ENCODE results near the gene MEOX2. TPM values are rescaled to one million over a fixed set of nuclear protein-coding genes. Genes with fewer than 3 reads are reported as not detected.

MEOX2 gene
- total RNA-seq, 4 donors from 2014 or later, result 0.64 to 1.6 TPM; not detected in 2

- Histone ChIP-seq H3K4me1 (no peaks in the 10 kb centered on the region), H3K27me3 (peaks cover 22% of the 10 kb centered on the region), H3K27ac (no peak overlapping the region), H3K4me3 (no peak overlapping the region), H3K9me3 (no peaks in the 10 kb centered on the region), H3K36me3 (no peaks in the 10 kb centered on the region)
- in situ Hi-C loops (cut with MboI; ENCODE audit: low pct_ligation_motif_present in 1 of 4, low pct_unique_long_range_greater_than_20kb in 1 of 4, low sequenced_read_pairs in 3 of 4), result no loop called here
- 92 to 100% methylated on average over 1 to 3 of the region's 3 CpGs for WGBS, 2 donors (ENCODE audit: low coverage in 1 of 2)
- DNase-seq, result no peak
- no peak for TF ChIP-seq EP300 (IDR thresholded peaks at IDR 0.05; ENCODE audit: low read depth)
- TF ChIP-seq, protein P1, sequence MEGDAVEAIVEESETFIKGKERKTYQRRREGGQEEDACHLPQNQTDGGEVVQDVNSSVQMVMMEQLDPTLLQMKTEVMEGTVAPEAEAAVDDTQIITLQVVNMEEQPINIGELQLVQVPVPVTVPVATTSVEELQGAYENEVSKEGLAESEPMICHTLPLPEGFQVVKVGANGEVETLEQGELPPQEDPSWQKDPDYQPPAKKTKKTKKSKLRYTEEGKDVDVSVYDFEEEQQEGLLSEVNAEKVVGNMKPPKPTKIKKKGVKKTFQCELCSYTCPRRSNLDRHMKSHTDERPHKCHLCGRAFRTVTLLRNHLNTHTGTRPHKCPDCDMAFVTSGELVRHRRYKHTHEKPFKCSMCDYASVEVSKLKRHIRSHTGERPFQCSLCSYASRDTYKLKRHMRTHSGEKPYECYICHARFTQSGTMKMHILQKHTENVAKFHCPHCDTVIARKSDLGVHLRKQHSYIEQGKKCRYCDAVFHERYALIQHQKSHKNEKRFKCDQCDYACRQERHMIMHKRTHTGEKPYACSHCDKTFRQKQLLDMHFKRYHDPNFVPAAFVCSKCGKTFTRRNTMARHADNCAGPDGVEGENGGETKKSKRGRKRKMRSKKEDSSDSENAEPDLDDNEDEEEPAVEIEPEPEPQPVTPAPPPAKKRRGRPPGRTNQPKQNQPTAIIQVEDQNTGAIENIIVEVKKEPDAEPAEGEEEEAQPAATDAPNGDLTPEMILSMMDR (IDR thresholded peaks at IDR 0.05), result no peak
- TF ChIP-seq POLR2A (IDR thresholded peaks at IDR 0.05), result no peak
- TF ChIP-seq POLR2AphosphoS5 (IDR thresholded peaks at IDR 0.05), result no peak
- intact Hi-C loops (cut with DNase I; ENCODE audit: low total_unique reads), result no loop called here
These were observed 7.8 kb downstream of the MEOX2 start for GRCh38 chr7:15678653-15679052.

- Histone ChIP-seq H3K4me1 (no peaks in the 10 kb centered on the region), H3K27ac (no peak overlapping the region), H3K9me3 (no peaks in the 10 kb centered on the region), H3K27me3 (no peaks in the 10 kb centered on the region), H3K4me3 (no peak overlapping the region), H3K36me3 (no peaks in the 10 kb centered on the region)
- 89 to 100% methylated on average over 2 of the region's 2 CpGs for WGBS, 2 donors (ENCODE audit: low coverage in 1 of 2)
- no peak for TF ChIP-seq EP300 (IDR thresholded peaks at IDR 0.05; ENCODE audit: low read depth)
- TF ChIP-seq, protein P1 (IDR thresholded peaks at IDR 0.05), result no peak
- TF ChIP-seq POLR2AphosphoS5 (IDR thresholded peaks at IDR 0.05), result no peak
- no peak for TF ChIP-seq POLR2A (IDR thresholded peaks at IDR 0.05)
- intact Hi-C loops (cut with DNase I; ENCODE audit: low total_unique reads), result no loop called here
- no peak for DNase-seq
- in situ Hi-C loops (cut with MboI; ENCODE audit: low pct_ligation_motif_present in 1 of 4, low pct_unique_long_range_greater_than_20kb in 1 of 4, low sequenced_read_pairs in 3 of 4), result no loop called here
These were observed 11.1 kb downstream of the MEOX2 start for GRCh38 chr7:15675379-15675778.

DNA sequence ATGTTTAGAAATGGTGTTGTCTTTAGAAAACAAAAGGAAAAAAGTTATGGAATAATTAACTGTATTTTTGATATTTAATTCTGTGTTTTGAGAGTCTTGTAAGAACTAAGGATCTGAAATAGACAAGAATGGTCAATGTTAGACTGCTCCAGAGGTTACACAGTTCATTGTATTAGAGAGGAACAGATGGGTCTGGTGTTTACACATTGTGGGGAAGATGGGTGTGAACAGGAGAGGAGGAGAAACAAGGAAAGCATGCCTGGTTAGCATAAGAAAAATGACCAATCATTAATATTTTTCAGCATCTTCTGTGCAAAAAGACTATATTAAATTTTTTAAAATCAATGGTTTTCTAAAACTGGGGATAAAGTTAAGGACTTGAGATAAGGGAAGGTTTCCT, 11.9 kb downstream of the MEOX2 start:
- DNase-seq, result no peak
- Histone ChIP-seq H3K9me3 (no peaks in the 10 kb centered on the region), H3K4me3 (no peak overlapping the region), H3K4me1 (no peaks in the 10 kb centered on the region), H3K36me3 (no peaks in the 10 kb centered on the region), H3K27me3 (no peaks in the 10 kb centered on the region), H3K27ac (no peak overlapping the region)
- TF ChIP-seq POLR2A (IDR thresholded peaks at IDR 0.05), result no peak
- no peak for TF ChIP-seq EP300 (IDR thresholded peaks at IDR 0.05; ENCODE audit: low read depth)
- no peak for TF ChIP-seq POLR2AphosphoS5 (IDR thresholded peaks at IDR 0.05)
- TF ChIP-seq, protein P1 (IDR thresholded peaks at IDR 0.05), result no peak
- intact Hi-C loops (cut with DNase I; ENCODE audit: low total_unique reads), result no loop called here
- in situ Hi-C loops (cut with MboI; ENCODE audit: low pct_ligation_motif_present in 1 of 4, low pct_unique_long_range_greater_than_20kb in 1 of 4, low sequenced_read_pairs in 3 of 4), result no loop called here

DNA sequence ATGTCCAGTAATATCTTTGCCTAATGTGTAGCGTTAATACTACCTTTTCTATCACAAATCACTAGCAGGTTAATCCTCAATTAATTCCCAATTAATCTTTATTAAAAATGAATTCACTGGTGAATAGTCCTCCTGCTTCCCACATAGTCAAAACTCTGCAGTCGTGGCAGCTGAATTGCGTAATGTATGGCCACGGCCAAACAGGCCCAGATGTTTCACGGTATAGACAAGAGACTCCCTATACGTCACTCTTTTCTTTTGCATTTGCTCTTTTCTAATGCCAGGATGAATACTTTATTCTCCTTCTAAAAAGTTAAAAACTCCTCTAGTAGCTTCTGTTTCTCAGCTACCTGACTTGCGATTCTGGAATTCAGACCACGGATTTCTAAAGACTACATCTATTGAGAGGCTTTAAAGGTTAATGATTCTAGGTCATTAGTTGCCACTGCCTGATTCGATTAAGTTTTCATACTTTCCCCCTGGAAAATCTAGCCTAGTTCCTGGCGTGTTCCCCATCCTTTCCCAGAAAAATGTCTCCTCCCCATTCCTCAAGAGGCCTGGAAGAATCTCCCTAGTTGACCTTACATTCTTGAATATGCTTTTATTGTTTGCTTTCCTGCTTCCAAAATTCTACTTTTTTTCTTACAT, 16.9 kb downstream of the MEOX2 start:
- WGBS, 2 donors (ENCODE audit: low coverage in 1 of 2), result 77 to 85% methylated on average over 10 of the region's 10 CpGs
- H3K4me1 ChIP-seq, result peaks cover 0 to 13% (median 2%) of the 10 kb centered on the region in 4 donors
- no peaks in the 10 kb centered on the region for H3K27me3 ChIP-seq
- H3K36me3 ChIP-seq, result no peaks in the 10 kb centered on the region
- in situ Hi-C loops (cut with MboI; ENCODE audit: low pct_ligation_motif_present in 1 of 4, low pct_unique_long_range_greater_than_20kb in 1 of 4, low sequenced_read_pairs in 3 of 4) (no loop called here), intact Hi-C loops (cut with DNase I; ENCODE audit: low total_unique reads) (no loop called here)
- no peak for TF ChIP-seq POLR2AphosphoS5 (IDR thresholded peaks at IDR 0.05)
- TF ChIP-seq POLR2A (IDR thresholded peaks at IDR 0.05), result no peak
- TF ChIP-seq EP300 (IDR thresholded peaks at IDR 0.05; ENCODE audit: low read depth), result no peak
- TF ChIP-seq, protein P1 (IDR thresholded peaks at IDR 0.05), result no peak
- H3K4me3 ChIP-seq, result no peak overlapping the region
- no peak overlapping the region for H3K27ac ChIP-seq
- H3K9me3 ChIP-seq, result no peaks in the 10 kb centered on the region
- DNase-seq, result no peak

Measured in transverse colon (tissue), 4 donors.